VCaP (cell line): ENCODE data around the gene AHSG.

Experiments used
- H3K27ac ChIP-seq: fragments of 450-650 bp; 2 replicates; pipeline ENCODE4 v1.5.1; 2017
- CTCF ChIP-seq: fragments of 450-650 bp; conservative IDR thresholded peaks from 2 replicates; pipeline ENCODE4 v1.5.1; 2017; ENCODE audit warnings: mild to moderate bottlenecking, moderate library complexity

AHSG gene

GRCh38 chr3:186651678-186652215 lies 38.9 kb downstream of the AHSG start:
- no peak overlapping the region for H3K27ac ChIP-seq
- TF ChIP-seq CTCF, result no peak

- H3K27ac ChIP-seq, result no peak overlapping the region
- no peak for TF ChIP-seq CTCF
Observed at GRCh38 chr3:186653080-186653707, 40.3 kb downstream of the AHSG start.

DNA sequence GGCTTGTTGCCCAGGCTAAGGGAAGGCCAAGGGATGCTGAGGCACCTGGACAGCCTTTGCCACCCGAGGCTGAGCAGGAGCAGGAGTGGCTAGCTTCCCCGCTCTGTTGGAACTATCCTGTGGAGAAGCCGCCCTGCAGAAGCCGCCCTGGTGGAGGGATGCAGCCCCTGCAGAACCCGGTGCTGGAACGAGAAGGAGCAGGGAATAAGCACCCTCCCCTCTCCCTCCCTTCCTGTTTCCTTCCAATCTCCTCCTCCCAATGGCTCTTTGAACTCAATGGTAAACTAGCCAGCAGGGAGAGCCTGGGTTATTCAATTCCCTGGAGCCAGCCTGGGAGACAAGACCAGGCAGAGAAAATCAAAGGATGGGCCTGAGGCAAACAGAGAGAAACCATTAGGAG lies 41.1 kb downstream of the AHSG start:
- no peak overlapping the region for H3K27ac ChIP-seq
- TF ChIP-seq CTCF, result no peak

DNA sequence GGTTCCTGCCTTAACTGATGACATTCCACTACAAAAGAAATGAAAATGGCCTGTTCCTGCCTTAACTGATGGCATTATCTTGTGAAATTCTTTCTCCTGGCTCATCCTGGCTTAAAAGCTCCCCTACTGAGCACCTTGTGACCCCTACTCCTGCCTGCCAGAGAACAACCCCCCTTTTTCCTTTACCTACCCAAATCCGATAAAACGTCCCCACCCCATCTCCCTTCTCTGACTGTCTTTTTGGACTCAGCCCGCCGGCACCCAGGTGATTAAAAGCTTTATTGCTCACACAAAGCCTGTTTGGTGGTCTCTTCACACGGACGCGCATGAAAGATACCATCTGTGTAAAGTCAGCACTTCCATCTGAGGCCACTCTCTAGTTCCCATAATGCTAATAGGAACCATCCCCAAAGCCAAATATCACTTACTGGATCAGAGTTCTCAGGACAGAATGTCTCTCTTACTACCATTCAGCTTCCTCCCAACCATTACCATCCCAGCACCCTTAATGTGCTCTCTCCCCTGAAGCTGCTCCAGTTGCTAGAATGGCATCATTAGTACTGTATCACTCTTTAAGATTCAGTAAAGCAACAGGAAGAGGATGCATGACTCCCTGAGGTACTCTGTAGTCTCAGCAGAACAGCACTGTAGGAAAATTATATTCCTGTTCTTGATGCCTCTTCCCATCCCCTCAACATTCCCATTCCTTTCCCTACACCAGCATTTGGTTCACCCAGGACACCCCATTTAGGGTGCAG lies 50.7 kb downstream of the AHSG start:
- H3K27ac ChIP-seq, result no peak overlapping the region
- TF ChIP-seq CTCF, result no peak

DNA sequence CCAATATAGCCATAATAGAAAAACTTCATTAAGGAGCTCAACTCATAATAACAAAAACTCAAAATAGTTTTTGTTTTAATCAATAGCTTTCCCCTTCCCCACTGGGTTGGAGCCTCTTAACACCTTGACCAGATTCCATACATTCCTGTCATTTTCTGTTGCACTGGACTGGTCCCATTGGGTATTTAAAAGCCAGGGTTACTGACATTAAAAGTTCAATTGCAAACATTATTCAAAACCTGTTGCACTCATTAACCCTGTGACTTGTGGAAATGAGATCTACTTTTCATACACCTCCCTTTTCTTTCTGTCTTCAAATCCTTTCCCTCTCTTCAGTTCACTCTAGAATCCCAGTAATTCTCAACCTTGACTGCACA lies 51.2 kb downstream of the AHSG start:
- TF ChIP-seq CTCF, result no peak
- H3K27ac ChIP-seq, result no peak overlapping the region

GRCh38 chr3:186664506-186664905 lies 51.6 kb downstream of the AHSG start:
- no peak for TF ChIP-seq CTCF
- H3K27ac ChIP-seq, result no peak overlapping the region

- no peak for TF ChIP-seq CTCF
Observed at GRCh38 chr3:186665625-186666188, 52.8 kb downstream of the AHSG start, which contains the start of gene HRG. HRG (plus strand) TSS chr3:186666014; CDS start chr3:186666032, 18 bp downstream.

More at GRCh38 chr3:186665625-186666188, 52.8 kb downstream of the AHSG start, which contains the start of gene HRG:
- H3K27ac ChIP-seq, result no peak within 1 kb of the TSS
